SK-N-SH treated with all-trans-retinoic acid at 6 μM for 48 hours (cell line): Measurements from ENCODE around the gene ALOX5.
"Not testable (repeated sequence)": the region's sequence is repeated elsewhere in the genome, so short reads cannot be mapped to it uniquely, and the experiment has no call there.

Source experiments
- ATAC-seq: fragments of 200-7000 bp; cut with Tn5 transposase; 3 replicates; pipeline ENCODE4 v1.9.1; 2020; ENCODE audit warnings: mild to moderate bottlenecking, moderate library complexity
- ARNTL ChIP-seq: fragments of 450-650 bp; formaldehyde crosslinking; IDR thresholded peaks from 2 replicates; pipeline ENCODE4 v1.5.0; 2020; ENCODE audit warnings: low read depth, mild to moderate bottlenecking, moderate library complexity, borderline replicate concordance
- BACH2 ChIP-seq: fragments of 250-450 bp; sonication (Bioruptor Pico); IDR thresholded peaks from 2 replicates; pipeline ENCODE4 v1.9.0; 2021; ENCODE audit warnings: mild to moderate bottlenecking, borderline replicate concordance
- CREB5 ChIP-seq: fragments of 250-450 bp; sonication (Bioruptor Pico); IDR thresholded peaks from 2 replicates; pipeline ENCODE4 v1.5.1; 2020; ENCODE audit warnings: low read depth, mild to moderate bottlenecking, moderate library complexity
- CSDC2 ChIP-seq: fragments of 250-450 bp; sonication (Bioruptor Pico); IDR thresholded peaks from 2 replicates; pipeline ENCODE4 v1.5.0; 2020; ENCODE audit warnings: mild to moderate bottlenecking, moderate library complexity
- ESRRG ChIP-seq: fragments of 250-450 bp; sonication (Bioruptor Pico); IDR thresholded peaks from 2 replicates; pipeline ENCODE4 v1.6.1; 2021; ENCODE audit warnings: mild to moderate bottlenecking
- GLIS3 ChIP-seq: fragments of 250-450 bp; sonication (Bioruptor Pico); IDR thresholded peaks from 2 replicates; pipeline ENCODE4 v1.5.0; 2020; ENCODE audit warnings: mild to moderate bottlenecking, moderate library complexity
- ISL1 ChIP-seq: fragments of 250-450 bp; sonication (Bioruptor Pico); IDR thresholded peaks from 2 replicates; pipeline ENCODE4 v2.1.2; 2022; ENCODE audit warnings: mild to moderate bottlenecking, moderate library complexity
- OSR1 ChIP-seq: fragments of 250-450 bp; sonication (Bioruptor Pico); IDR thresholded peaks from 2 replicates; pipeline ENCODE4 v1.8.0; 2022; ENCODE audit warnings: moderate library complexity, mild to moderate bottlenecking, inconsistent platforms
- PATZ1 ChIP-seq: fragments of 250-450 bp; sonication (Bioruptor Pico); IDR thresholded peaks from 2 replicates; pipeline ENCODE4 v1.8.0; 2020; ENCODE audit warnings: mild to moderate bottlenecking, moderate library complexity, borderline replicate concordance
- SNAI2 ChIP-seq: fragments of 250-450 bp; sonication (Bioruptor Pico); IDR thresholded peaks from 2 replicates; pipeline ENCODE4 v1.5.0; 2020; ENCODE audit warnings: mild to moderate bottlenecking, moderate library complexity
- TOX ChIP-seq: fragments of 250-450 bp; sonication (Bioruptor Pico); IDR thresholded peaks from 2 replicates; pipeline ENCODE4 v1.8.0; 2021; ENCODE audit warnings: mild to moderate bottlenecking, moderate library complexity, borderline replicate concordance
- ZC3H10 ChIP-seq: fragments of 250-450 bp; sonication (Bioruptor Pico); IDR thresholded peaks from 2 replicates; pipeline ENCODE4 v1.5.1; 2021; ENCODE audit warnings: mild to moderate bottlenecking, moderate library complexity
- ZFP30 ChIP-seq: fragments of 450-650 bp; formaldehyde crosslinking; IDR thresholded peaks from 2 replicates; pipeline ENCODE4 v1.5.0; 2022; ENCODE audit warnings: mild to moderate bottlenecking, moderate library complexity
- ZNF70 ChIP-seq: fragments of 450-650 bp; formaldehyde crosslinking; IDR thresholded peaks from 2 replicates; pipeline ENCODE4 v1.5.0; 2020; ENCODE audit warnings: mild to moderate bottlenecking, moderate library complexity
- ZNF8 ChIP-seq: fragments of 450-650 bp; formaldehyde crosslinking; IDR thresholded peaks from 2 replicates; pipeline ENCODE4 v1.5.0; 2020; ENCODE audit warnings: mild to moderate bottlenecking, moderate library complexity
- TF ChIP-seq, protein P1 (sequence below): fragments of 250-450 bp; sonication (Bioruptor Pico); IDR thresholded peaks from 2 replicates; pipeline ENCODE4 v1.8.0; 2021; ENCODE audit warnings: low read depth, mild to moderate bottlenecking, moderate library complexity, borderline replicate concordance
- TF ChIP-seq, protein P2 (sequence below): fragments of 250-450 bp; sonication (Bioruptor Pico); IDR thresholded peaks from 2 replicates; pipeline ENCODE4 v1.5.1; 2021; ENCODE audit warnings: mild to moderate bottlenecking, moderate library complexity

ALOX5 gene

DNA sequence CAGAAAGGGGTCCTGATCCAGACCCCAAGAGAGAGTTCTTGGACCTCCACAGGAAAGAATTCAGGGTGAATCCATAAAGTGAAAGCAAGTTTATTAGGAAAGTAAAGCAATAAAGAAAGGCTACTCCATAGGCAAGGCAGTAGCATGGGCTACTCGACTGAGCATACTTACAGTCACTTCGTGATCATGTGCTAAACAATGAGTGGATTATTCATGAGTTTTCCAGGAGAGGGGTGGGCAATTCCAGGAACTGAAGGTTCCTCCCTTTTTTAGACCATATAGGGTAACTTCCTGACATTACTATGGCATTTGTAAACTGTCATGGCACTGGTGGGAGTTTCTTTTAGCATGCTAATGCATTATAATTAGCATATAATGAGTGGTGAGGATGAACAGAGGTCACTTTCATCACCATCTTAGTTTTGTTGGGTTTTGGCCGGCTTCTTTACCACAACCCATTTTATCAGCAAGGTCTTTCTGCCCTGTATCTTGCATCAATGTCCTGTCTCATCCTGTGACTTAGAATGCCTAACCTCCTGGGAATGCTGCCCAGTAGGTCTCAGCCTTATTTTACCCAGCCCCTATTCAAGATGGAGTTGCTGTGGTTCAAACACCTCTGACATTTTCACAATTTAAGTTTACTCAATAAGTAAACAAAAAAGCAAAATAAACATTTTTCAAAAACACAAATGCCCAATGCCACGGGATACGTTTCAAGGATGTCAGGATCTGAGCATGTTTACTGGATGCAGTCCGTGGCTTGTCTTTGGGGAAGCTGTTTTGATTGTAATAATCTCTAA lies 37.0 kb downstream of the ALOX5 start:
- ATAC-seq, result no peak
- no peak for TF ChIP-seq ARNTL

GRCh38 chr10:45411607-45411940 lies 37.6 kb downstream of the ALOX5 start:
- TF ChIP-seq ARNTL (no peak), PATZ1 (no peak), ZNF8 (CRISPR knock-in tag) (no peak), CSDC2 (CRISPR knock-in tag) (no peak), ZFP30 (CRISPR knock-in tag) (no peak), BACH2 (CRISPR knock-in tag) (no peak), GLIS3 (CRISPR knock-in tag) (no peak), CREB5 (no peak), ZC3H10 (CRISPR knock-in tag) (no peak), ISL1 (CRISPR knock-in tag) (no peak), OSR1 (CRISPR knock-in tag) (no peak), ESRRG (CRISPR knock-in tag) (no peak)
- TF ChIP-seq, protein P1, sequence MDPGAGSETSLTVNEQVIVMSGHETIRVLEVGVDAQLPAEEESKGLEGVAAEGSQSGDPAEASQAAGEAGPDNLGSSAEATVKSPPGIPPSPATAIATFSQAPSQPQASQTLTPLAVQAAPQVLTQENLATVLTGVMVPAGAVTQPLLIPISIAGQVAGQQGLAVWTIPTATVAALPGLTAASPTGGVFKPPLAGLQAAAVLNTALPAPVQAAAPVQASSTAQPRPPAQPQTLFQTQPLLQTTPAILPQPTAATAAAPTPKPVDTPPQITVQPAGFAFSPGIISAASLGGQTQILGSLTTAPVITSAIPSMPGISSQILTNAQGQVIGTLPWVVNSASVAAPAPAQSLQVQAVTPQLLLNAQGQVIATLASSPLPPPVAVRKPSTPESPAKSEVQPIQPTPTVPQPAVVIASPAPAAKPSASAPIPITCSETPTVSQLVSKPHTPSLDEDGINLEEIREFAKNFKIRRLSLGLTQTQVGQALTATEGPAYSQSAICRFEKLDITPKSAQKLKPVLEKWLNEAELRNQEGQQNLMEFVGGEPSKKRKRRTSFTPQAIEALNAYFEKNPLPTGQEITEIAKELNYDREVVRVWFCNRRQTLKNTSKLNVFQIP (CRISPR knock-in tag), result no peak
- ATAC-seq, result no peak

GRCh38 chr10:45415062-45415461 lies 41.0 kb downstream of the ALOX5 start:
- ATAC-seq, result not testable (repeated sequence)

DNA sequence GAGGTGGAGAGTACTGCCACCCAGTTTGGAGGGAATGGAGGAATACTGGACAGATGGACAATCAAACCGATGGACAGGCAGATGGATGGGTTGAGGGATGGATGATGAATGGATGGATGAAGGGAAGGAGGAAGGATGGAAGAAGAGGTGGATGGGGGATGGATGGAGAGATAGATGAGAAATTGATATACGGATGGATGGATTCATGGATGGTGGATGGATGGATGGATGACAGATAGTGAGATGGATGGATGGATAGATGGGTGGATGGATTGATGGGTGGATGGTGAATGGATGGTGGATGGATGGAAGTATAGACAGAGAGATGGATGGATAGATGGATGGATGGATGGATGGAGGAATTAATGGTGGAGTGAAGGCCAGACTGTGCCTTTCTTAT lies 42.6 kb downstream of the ALOX5 start:
- no peak for ATAC-seq
- TF ChIP-seq CREB5 (no peak), GLIS3 (CRISPR knock-in tag) (no peak), ZNF70 (CRISPR knock-in tag) (no peak)

- no peak for ATAC-seq
- TF ChIP-seq SNAI2 (CRISPR knock-in tag), result no peak
- TF ChIP-seq ZC3H10 (CRISPR knock-in tag), result no peak
- no peak for TF ChIP-seq TOX (CRISPR knock-in tag)
- no peak for TF ChIP-seq BACH2 (CRISPR knock-in tag)
- no peak for TF ChIP-seq CREB5
- TF ChIP-seq GLIS3 (CRISPR knock-in tag), result no peak
Measured at GRCh38 chr10:45417746-45418145, 43.7 kb downstream of the ALOX5 start.

DNA sequence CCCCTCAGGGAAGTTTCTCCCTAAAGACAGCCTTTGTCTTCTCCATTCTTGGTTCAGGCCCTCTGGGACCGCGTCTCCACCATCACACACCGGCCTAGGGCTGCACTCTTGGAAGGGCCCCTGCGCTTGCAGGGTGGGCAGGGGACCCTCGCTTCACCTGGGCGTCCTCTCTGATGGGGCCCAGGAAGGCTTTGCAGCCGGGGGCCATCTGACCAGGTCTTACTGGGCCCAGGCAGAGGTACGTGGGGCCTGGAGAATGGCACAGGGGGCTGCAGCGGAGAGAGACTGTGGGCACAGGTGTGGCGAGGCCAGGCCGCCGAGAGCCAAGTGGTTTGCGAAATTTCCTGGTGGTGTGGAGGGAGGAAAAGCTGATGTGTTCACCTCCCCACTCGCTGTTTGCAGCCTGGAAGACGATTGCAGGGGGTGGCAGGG lies 44.4 kb downstream of the ALOX5 start:
- no peak for ATAC-seq
- TF ChIP-seq ISL1 (CRISPR knock-in tag) (no peak), SNAI2 (CRISPR knock-in tag) (no peak), CREB5 (no peak)
- TF ChIP-seq, protein P2, sequence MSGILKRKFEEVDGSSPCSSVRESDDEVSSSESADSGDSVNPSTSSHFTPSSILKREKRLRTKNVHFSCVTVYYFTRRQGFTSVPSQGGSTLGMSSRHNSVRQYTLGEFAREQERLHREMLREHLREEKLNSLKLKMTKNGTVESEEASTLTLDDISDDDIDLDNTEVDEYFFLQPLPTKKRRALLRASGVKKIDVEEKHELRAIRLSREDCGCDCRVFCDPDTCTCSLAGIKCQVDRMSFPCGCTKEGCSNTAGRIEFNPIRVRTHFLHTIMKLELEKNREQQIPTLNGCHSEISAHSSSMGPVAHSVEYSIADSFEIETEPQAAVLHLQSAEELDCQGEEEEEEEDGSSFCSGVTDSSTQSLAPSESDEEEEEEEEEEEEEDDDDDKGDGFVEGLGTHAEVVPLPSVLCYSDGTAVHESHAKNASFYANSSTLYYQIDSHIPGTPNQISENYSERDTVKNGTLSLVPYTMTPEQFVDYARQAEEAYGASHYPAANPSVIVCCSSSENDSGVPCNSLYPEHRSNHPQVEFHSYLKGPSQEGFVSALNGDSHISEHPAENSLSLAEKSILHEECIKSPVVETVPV (CRISPR knock-in tag), result no peak
